HG03060 (cell line): Measurements from ENCODE around the gene SEMA7A.
A peak's percentile ranks its signal among the peaks of the same experiment; 100 is the strongest.
"Not testable (repeated sequence)": the region's sequence is repeated elsewhere in the genome, so short reads cannot be mapped to it uniquely, and the experiment has no call there.

Experiments
- ATAC-seq: cut with Tn5 transposase; IDR thresholded peaks from one replicate; pipeline ENCODE4 v1.9.1; 2021; ENCODE audit warnings: low read depth, moderate number of reproducible peaks; ENCODE audit not compliant: unreplicated experiment

The SEMA7A gene

GRCh38 chr15:74390647-74391288 lies 43.0 kb downstream of the SEMA7A start:
- no peak for ATAC-seq

GRCh38 chr15:74390049-74390646 lies 43.6 kb downstream of the SEMA7A start:
- ATAC-seq = not testable (repeated sequence)

DNA sequence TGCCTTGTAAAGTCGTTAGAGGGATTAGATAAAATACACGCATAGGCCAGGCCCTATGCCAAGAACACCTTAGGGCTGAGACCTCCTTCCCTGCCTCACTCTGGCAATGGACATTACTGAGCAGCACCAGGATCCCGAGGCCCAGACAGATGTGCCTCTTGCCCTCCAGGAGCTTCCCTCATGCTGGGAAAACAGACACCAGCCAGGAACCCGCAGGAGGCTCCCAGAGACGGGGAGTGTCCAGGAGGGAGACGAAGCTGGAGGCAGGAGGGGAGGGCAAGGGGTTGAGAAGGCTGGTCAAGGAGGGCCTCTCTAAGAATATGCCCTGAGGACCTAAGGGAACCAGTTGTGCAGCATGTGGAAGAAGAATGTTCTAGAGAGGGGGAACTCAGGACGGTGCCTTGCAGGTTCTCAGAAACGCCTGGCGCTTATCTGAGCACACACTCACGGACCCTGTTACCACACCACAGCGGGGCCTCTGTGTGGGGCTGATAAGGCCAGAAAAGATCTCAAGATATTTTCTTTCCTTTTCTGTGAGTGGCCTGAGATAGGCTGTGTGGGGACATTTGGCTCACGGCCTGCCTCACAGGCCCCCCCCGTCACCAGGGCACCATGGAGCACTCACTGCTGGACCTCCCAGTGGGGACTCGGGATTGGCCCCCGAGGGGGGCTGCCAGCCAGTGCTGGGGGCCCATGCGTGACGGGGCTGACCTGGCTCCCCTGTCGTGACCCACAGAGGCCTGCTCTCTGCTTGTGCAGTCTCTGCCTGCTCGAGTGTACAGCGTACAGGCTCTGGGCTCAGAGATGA lies 44.3 kb downstream of the SEMA7A start:
- ATAC-seq = no peak

DNA sequence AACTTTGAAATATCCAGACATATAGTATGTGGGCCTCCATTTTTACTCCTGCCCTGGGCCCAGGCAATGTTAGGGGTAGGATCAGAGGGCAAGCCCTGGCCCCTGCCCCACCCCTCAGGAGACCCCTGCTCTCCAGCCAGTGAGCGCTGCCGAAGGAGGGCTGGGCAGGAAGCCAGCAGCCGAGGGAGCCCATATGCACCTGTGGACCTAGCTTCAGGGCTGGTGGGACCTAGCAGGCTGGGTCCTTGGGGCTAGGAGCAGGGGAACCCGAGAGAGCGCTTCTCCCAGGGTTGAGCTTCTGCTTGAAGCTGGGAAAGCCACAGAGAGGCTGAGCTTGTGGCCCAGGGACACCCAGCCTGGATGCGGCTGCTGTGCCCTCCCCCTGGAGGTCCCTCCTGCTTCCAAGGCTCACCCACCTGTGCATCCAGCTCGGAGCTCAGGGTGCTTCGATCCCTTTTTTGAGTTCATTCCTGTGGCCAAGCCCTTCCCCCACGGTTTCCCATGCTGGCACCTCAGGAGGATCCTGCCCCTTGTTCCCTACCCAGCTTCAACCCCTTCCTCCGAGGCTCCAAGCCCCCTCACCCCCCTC lies 45.3 kb downstream of the SEMA7A start:
- ATAC-seq = no peak

GRCh38 chr15:74387621-74388362 lies 46.0 kb downstream of the SEMA7A start:
- ATAC-seq = no peak

- no peak for ATAC-seq
These were observed 46.6 kb downstream of the SEMA7A start for GRCh38 chr15:74387141-74387541.

DNA sequence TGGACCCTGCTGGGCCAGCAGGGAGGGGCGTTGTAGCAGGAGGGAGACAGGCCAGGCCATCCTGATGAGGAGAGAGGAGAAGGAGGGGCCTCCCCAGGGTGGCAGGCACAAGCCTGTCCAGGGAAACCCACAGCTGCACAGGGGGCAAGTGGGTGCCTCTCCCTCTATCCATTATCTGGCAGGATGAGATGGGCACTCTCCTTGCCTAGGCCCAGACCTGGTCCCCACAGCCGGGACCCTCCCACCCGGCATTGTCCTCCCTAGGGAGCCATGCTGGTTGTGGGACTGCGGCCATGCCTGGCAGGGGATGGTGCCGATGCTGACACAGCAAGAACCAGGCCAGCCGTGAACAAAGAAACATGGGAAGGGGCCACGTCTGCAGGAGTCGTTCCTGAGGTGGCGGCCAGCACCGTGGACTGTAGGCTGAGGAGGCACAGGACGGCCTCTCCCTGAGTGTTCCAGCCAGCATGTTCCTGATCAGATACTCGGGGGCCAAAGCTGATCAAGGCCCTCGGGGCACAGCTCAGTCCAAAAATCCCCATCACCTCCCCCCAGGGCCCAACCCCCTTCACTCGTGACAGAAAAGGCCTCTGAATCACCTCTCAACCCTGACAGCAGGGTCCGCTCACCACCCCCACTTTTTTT lies 47.1 kb downstream of the SEMA7A start:
- ATAC-seq = no peak

GRCh38 chr15:74385733-74386132 lies 48.0 kb downstream of the SEMA7A start:
- no peak for ATAC-seq

DNA sequence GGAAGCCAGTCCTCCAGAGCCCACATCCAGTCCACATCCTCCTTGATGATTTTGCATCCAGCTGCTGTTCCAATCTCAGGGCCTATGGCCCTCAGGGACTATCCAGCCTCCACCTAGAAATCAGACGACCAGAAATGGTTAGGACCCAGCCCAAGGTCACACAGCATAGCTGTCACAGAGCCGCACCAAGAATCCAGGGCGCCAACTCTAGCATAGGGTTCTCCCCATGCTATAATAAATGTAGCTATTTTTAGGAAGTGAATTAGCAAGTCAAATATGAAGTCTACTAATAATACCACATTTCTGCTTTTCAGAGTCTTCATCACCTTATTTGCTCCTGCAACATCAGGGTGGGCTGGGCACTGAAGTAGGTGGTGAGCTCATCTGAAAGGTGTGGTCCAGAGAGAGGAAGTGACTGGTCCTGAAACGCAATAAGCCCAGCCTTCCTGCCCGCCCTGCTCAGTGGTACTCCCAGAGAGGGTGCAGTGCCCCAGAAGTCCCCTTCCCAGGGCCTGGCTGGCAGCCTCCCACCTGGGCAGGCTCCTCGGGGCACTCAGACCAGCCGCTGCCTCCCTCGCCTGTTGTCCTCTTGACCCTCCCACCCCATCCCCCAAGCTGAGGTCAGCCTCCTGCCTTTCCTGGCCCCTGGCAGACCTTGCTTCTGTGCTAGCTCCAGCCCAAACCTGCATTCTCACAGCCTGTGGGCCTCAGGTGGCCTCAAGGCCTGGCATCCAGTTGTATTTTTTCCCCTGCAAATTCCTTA lies 48.7 kb downstream of the SEMA7A start:
- ATAC-seq = peak; percentile 37

DNA sequence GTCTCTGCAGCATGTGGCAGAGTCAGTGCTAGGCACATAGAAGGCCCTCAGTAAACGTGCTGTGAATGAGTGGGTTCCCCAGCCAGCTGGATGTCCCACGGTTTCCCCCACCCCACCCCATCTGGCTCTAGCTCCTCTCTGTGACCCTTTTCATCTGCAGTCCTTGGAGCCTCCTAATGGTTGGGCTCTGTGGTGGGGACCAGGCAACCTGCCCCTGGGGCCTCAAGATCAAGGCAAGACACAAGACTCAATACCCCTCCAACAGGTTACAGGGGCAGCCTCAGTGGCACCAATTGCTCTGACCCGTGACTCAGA lies 49.2 kb downstream of the SEMA7A start:
- ATAC-seq = no peak

- ATAC-seq = peak; percentile 48
These were observed 49.8 kb downstream of the SEMA7A start for GRCh38 chr15:74383695-74384565.

DNA sequence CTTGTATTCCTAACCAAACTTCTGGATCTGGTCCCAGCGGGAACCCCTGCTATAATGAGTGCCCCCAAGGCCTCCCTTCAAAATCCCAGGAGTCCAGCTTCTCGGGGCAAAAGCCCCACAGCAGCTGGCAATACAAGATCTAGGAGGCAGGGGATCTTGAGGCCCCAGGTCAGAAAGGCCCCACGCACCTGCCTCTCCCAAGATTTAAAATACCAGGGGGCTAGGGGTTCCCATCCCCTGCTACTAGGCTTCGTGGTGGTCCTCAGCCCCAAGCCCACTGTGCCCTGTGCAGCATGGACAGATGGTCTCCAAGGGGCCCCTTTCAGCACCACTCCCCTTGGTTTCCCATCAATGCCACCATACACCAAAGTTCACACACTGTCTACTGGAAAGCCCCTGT lies 50.5 kb downstream of the SEMA7A start:
- no peak for ATAC-seq

GRCh38 chr15:74382004-74382816 lies 51.5 kb downstream of the SEMA7A start:
- ATAC-seq = no peak

GRCh38 chr15:74381481-74381880 lies 52.3 kb downstream of the SEMA7A start:
- no peak for ATAC-seq

DNA sequence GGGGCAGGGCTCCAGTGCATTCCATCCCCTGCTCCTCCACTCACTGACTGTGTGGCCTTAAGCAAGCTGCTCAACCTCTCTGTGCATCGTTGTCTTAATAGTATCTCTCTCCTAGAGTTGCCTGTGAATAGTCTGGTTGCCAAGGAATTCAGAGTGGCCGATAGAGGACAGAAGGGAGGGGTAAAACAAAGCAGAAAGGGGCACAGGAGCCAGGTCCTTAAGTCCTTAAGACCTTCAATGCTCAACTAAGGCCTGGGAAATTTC lies 52.6 kb downstream of the SEMA7A start:
- ATAC-seq = no peak

DNA sequence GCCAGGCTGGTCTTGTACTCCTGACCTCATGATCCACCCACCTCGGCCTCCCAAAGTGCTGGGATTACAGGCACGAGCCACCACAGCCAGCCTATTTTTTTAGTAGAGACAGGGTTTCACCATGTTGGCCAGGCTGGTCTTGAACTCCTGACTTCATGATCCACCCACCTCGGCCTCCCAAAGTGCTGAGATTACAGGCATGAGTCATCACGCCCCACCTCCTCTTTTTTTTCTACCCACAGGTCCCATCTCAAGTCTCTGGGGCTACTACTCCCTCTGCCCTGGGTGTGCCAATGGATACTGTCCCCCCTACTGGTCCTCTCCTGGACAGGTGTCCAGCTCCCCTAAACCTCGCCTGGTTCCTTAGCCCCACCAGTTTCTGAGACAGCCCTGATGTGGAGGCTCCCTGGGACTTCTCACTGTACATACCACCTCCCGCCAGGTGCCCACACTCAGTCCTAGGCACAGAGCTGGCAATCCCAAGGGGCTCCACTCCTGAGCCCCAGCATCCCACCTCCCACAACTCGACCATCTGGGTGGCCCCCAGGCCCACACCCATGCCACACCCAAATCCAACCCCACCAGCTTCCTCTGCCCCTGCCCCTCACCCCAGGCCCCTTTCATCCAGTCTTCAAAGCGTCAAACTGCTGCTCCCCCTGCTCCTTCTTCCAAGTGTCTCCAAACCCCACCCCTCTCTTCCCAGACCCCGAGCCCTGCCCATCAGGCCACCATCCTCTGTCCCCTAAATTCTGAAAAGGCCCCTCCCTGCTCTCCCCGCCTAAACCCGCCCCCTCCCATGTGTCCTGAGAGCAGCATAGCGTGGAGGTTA lies 53.2 kb downstream of the SEMA7A start:
- ATAC-seq = no peak

DNA sequence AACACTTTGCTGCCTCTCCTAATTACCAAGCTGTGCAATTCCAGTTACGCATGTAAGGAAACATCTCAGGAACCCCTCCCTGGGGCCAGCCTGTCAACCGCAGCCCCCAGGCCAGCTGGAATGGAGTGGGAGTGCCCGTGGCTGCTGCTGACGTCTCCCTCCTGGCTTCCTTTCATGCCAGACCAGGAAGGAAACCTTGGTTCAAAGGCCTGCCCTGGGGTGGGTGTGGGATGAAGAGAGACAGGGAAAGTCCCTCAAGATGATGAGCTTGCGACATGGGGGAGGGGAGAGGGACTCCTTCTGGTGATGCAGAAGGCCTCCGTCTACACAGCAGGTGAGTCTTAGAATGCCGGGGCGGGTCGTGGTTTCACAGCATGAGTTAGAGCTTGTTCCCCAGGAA lies 54.9 kb downstream of the SEMA7A start:
- no peak for ATAC-seq
